A549 (cell line): Measurements from ENCODE around the gene SH3BP5. TPM values are rescaled to one million over a fixed set of nuclear protein-coding genes. Genes with fewer than 3 reads are reported as not detected.

Experiments
- ATAC-seq, 2 experiments: fragments of 200-7000 bp in 1 of 2; fragments of >200 bp in 1 of 2; cut with Nextera tagmentation in 1 of 2; cut with Tn5 transposase in 1 of 2; 3 replicates each; pipeline versions ENCODE4 v1.8.0 to v1.9.1; 2018 to 2020; ENCODE audit warnings: mild to moderate bottlenecking in 1 of 2, moderate library complexity in 1 of 2
- CTCF ChIA-PET: fragments of 300-600 bp; sonication (Branson Sonifier 250); formaldehyde crosslinking; extraction: SDS; loops from one replicate; lab custom pipeline; 2021; ENCODE audit warnings: antibody characterized with exemption, inconsistent platforms; lab: Yijun Ruan, JAX
- POLR2A ChIA-PET: fragments of 350-600 bp; formaldehyde crosslinking; extraction: SDS; loops from one replicate; lab custom pipeline; 2021; ENCODE audit warnings: antibody characterized with exemption, inconsistent platforms; lab: Yijun Ruan, JAX
- DNase-seq, 2 experiments: peaks; one replicate each; pipeline versions ENCODE4 v3.0.0 to v3.0.0-alpha.2; 2011 to 2016; ENCODE audit warnings: low read depth in 1 of 2, low spot score in 1 of 2
- FAIRE-seq: peaks from 2 replicates; lab custom pipeline; 2011; peaks lifted over from hg19 to GRCh38; lab: Jason Lieb, UNC
- H3K27ac ChIP-seq, 2 experiments: fragments of >200 bp; sonication (Bioruptor Twin); formaldehyde crosslinking; 3 replicates each; pipeline ENCODE4 v1.5.1; 2016 to 2017
- H3K4me1 ChIP-seq: fragments of >200 bp; sonication (Bioruptor Twin); formaldehyde crosslinking; 3 replicates; pipeline ENCODE4 v1.6.1; 2016
- H3K4me2 ChIP-seq: fragments of >200 bp; sonication (Bioruptor Twin); formaldehyde crosslinking; 3 replicates; pipeline ENCODE4 v1.6.1; 2016
- H3K4me3 ChIP-seq: fragments of >200 bp; sonication (Bioruptor Twin); formaldehyde crosslinking; 3 replicates; pipeline ENCODE4 v1.5.1; 2016
- H3K9me3 ChIP-seq: fragments of >200 bp; sonication (Bioruptor Twin); formaldehyde crosslinking; 3 replicates; pipeline ENCODE4 v1.6.1; 2016
- CBX2 ChIP-seq: fragments of 200-600 bp; sonication (generic); IDR thresholded peaks from 2 replicates; pipeline ENCODE4 v1.6.1; 2016; ENCODE audit warnings: low read depth, mild to moderate bottlenecking, borderline replicate concordance
- CTCF ChIP-seq: fragments of >200 bp; sonication (Bioruptor Twin); formaldehyde crosslinking; IDR thresholded peaks from 3 replicates; pipeline ENCODE4 v1.5.1; 2016
- E2F6 ChIP-seq: IDR thresholded peaks from 2 replicates; pipeline ENCODE4 v1.6.1; 2012; ENCODE audit warnings: low read depth, borderline replicate concordance
- EHMT2 ChIP-seq: fragments of 200-600 bp; sonication (generic); IDR thresholded peaks from 2 replicates; pipeline ENCODE4 v1.6.1; 2016; ENCODE audit warnings: antibody characterized with exemption, low read depth, mild to moderate bottlenecking, moderate library complexity
- EP300 ChIP-seq, 2 experiments: fragments of >200 bp; sonication (Bioruptor Twin); formaldehyde crosslinking; IDR thresholded peaks; 2 replicates in 1 of 2; 3 replicates in 1 of 2; pipeline ENCODE4 v1.6.1; 2016 to 2017
- GATA3 ChIP-seq: IDR thresholded peaks from 2 replicates; pipeline ENCODE4 v1.6.1; 2012; ENCODE audit warnings: borderline replicate concordance
- HDAC2 ChIP-seq: fragments of 200-600 bp; sonication (generic); IDR thresholded peaks from 2 replicates; pipeline ENCODE4 v1.6.1; 2016
- HEYL ChIP-seq: fragments of 250-450 bp; sonication (Bioruptor Pico); IDR thresholded peaks from 2 replicates; pipeline ENCODE4 v1.8.0; 2021; ENCODE audit warnings: mild to moderate bottlenecking, moderate library complexity
- HOXB13 ChIP-seq: fragments of 250-450 bp; sonication (Bioruptor Pico); IDR thresholded peaks from 2 replicates; pipeline ENCODE4 v1.5.0; 2020; ENCODE audit warnings: low read depth, mild to moderate bottlenecking, moderate library complexity
- JUN ChIP-seq, 2 experiments: fragments of >200 bp; sonication (Bioruptor Twin); formaldehyde crosslinking; IDR thresholded peaks; 2 replicates in 1 of 2; 3 replicates in 1 of 2; pipeline ENCODE4 v1.6.1; 2016 to 2017
- PHF8 ChIP-seq: fragments of 200-600 bp; sonication (generic); IDR thresholded peaks from 2 replicates; pipeline ENCODE4 v1.6.1; 2016; ENCODE audit warnings: low read depth, mild to moderate bottlenecking, antibody characterized with exemption, moderate library complexity, borderline replicate concordance
- TFCP2L1 ChIP-seq: fragments of 250-450 bp; sonication (Bioruptor Pico); IDR thresholded peaks from 2 replicates; pipeline ENCODE4 v1.5.0; 2021; ENCODE audit warnings: mild to moderate bottlenecking
- ZNF302 ChIP-seq: fragments of 250-450 bp; sonication (Bioruptor Pico); IDR thresholded peaks from 2 replicates; pipeline ENCODE4 v1.9.0; 2021; ENCODE audit warnings: inconsistent platforms, mild to moderate bottlenecking, moderate library complexity
- WGBS: methylation state at CpG from one replicate; pipeline ENCODE4 v1.1.6; 2017; ENCODE audit errors: missing lambda C conversion rate; 5-methylcytosine and 5-hydroxymethylcytosine counted together
- polyA plus RNA-seq, 4 experiments: library from polyadenylated mRNA; depleted of rRNA in 3 of 4; stranded (reverse); fragments of >200 nt; fragmentation: RNase III in 1 of 4; extraction: RNeasy Plus Mini Kit Qiagen cat#74134 plus additional on column Dnase treatment in 1 of 4; gene quantifications; 2 replicates in 3 of 4; 3 replicates in 1 of 4; pipeline ENCODE4 v1.2.3, GENCODE V29; 2011 to 2017
- TF ChIP-seq, protein P1 (sequence below): fragments of 200-600 bp; sonication (generic); IDR thresholded peaks from 2 replicates; pipeline ENCODE4 v1.6.1; 2016; ENCODE audit warnings: antibody characterized with exemption, mild to moderate bottlenecking, moderate library complexity
- TF ChIP-seq, protein P2 (sequence below): fragments of >200 bp; sonication (Bioruptor Twin); formaldehyde crosslinking; IDR thresholded peaks from 2 replicates; pipeline ENCODE4 v1.6.1; 2016

The SH3BP5 gene
- polyA plus RNA-seq, 2 of the 4 experiments (the other 2 are of a cell fraction), result 10.9 to 16.0 TPM

DNA sequence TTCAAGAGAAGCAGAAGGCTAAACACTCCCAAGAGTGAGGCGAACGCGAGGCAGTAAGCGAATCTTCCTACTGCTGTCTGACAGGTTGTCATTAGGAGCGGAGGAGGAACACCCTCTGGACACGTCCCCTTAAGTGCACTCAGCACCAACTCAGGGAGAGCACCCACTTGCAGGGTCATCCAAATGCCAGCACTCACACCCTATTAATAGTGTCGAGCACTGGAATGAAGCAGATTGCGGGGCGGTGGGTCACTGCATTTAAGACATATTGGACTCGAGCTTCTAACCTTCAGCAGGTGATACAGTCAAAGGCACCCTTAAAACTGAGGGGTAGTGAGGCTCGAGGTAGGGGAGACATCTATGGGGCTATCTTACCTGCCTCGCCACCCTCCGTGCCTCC, 28.7 kb downstream of the SH3BP5 start (continued):
- TF ChIP-seq, protein P1, sequence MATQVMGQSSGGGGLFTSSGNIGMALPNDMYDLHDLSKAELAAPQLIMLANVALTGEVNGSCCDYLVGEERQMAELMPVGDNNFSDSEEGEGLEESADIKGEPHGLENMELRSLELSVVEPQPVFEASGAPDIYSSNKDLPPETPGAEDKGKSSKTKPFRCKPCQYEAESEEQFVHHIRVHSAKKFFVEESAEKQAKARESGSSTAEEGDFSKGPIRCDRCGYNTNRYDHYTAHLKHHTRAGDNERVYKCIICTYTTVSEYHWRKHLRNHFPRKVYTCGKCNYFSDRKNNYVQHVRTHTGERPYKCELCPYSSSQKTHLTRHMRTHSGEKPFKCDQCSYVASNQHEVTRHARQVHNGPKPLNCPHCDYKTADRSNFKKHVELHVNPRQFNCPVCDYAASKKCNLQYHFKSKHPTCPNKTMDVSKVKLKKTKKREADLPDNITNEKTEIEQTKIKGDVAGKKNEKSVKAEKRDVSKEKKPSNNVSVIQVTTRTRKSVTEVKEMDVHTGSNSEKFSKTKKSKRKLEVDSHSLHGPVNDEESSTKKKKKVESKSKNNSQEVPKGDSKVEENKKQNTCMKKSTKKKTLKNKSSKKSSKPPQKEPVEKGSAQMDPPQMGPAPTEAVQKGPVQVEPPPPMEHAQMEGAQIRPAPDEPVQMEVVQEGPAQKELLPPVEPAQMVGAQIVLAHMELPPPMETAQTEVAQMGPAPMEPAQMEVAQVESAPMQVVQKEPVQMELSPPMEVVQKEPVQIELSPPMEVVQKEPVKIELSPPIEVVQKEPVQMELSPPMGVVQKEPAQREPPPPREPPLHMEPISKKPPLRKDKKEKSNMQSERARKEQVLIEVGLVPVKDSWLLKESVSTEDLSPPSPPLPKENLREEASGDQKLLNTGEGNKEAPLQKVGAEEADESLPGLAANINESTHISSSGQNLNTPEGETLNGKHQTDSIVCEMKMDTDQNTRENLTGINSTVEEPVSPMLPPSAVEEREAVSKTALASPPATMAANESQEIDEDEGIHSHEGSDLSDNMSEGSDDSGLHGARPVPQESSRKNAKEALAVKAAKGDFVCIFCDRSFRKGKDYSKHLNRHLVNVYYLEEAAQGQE, result no peak
- TF ChIP-seq EP300 (IDR thresholded peaks at IDR 0.05) (no peak), HOXB13 (CRISPR knock-in tag) (no peak)
- TF ChIP-seq, all 56 proteins: peak for 0

DNA sequence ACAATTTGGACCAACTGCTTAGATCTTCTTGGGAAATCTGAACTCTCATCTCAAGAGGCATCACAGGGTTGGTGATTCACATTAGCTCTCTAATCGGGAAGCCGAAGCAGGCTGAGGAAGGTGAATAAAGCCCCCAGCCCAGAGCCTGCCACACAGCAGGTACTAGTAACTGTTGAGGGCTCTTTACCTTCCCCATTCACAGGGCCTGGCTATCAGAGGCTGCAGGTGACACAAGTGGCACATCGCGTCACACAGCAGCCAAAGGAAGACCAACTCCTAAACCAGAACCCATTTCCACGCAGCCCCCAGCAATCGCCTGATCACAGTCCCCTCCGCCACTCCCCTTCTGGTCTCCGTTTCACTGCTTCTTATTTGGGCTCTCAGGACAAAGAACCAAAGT, 29.2 kb downstream of the SH3BP5 start:
- WGBS, result 87% methylated on average over 8 of the region's 8 CpGs
- TF ChIP-seq GATA3, result no peak
- TF ChIP-seq TFCP2L1 (CRISPR knock-in tag), result no peak
- no peak for TF ChIP-seq HEYL (CRISPR knock-in tag)
- TF ChIP-seq, protein P2, sequence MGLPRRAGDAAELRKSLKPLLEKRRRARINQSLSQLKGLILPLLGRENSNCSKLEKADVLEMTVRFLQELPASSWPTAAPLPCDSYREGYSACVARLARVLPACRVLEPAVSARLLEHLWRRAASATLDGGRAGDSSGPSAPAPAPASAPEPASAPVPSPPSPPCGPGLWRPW, result no peak
- TF ChIP-seq JUN (IDR thresholded peaks at IDR 0.05), result no peak
- no peak for TF ChIP-seq E2F6
- TF ChIP-seq ZNF302 (CRISPR knock-in tag), result no peak
- TF ChIP-seq, all 56 proteins: peak for 0
- DNase-seq (no peak), FAIRE-seq (no peak), ATAC-seq (no peak)
- ChIA-PET CTCF (interaction anchor here (0.6 to 1.9 kb wide), 3 partner anchors 29 to 665 kb away, joined by 3 to 12 read pairs (median 3); partner anchors contain the start of gene SH3BP5), POLR2A (no interaction called here)
- Histone ChIP-seq H3K9me3 (no peaks in the 10 kb centered on the region), H3K4me2 (no peak overlapping the region), H3K4me3 (no peak overlapping the region), H3K27ac (no peak overlapping the region), H3K4me1 (peaks cover 20% of the 10 kb centered on the region)

- Histone ChIP-seq H3K27ac (peak overlapping the region in 1 of 2 experiments; percentile 59; a peak in 2 of 6 replicates), H3K9me3 (no peaks in the 10 kb centered on the region), H3K4me1 (peaks cover 20% of the 10 kb centered on the region), H3K4me3 (no peak overlapping the region), H3K4me2 (no peak overlapping the region)
- WGBS, result 93% methylated on average over 7 of the region's 7 CpGs
- ATAC-seq (no peak), FAIRE-seq (no peak), DNase-seq (no peak)
- CTCF ChIA-PET, result interaction anchor here (1.3 to 2.1 kb wide), 2 partner anchors 31 to 33 kb away, joined by 7 to 13 read pairs; partner anchors contain the start of gene SH3BP5
- POLR2A ChIA-PET, result no interaction called here
- TF ChIP-seq EHMT2 (no peak), CTCF (no peak), CBX2 (no peak), HDAC2 (no peak), PHF8 (no peak)
Observed at GRCh38 chr3:15301761-15302160, 30.6 kb downstream of the SH3BP5 start.
